ENCODE data around the gene PFN3.
"Not testable (repeated sequence)": the region's sequence is repeated elsewhere in the genome, so short reads cannot be mapped to it uniquely, and the experiment has no call there.

PFN3 gene

GRCh38 chr5:177396807-177397206 lies 3.7 kb downstream of the PFN3 start:
- DNase-seq (ENCODE audit: low read depth in 2 of 2, low spot score in 1 of 2), result no peak

GRCh38 chr5:177396078-177396477 lies 4.4 kb downstream of the PFN3 start:
- no peak for DNase-seq (ENCODE audit: low read depth in 2 of 2, low spot score in 1 of 2)

GRCh38 chr5:177393990-177394389 lies 6.5 kb downstream of the PFN3 start:
- DNase-seq (ENCODE audit: low read depth in 2 of 2, low spot score in 1 of 2), result no peak

DNA sequence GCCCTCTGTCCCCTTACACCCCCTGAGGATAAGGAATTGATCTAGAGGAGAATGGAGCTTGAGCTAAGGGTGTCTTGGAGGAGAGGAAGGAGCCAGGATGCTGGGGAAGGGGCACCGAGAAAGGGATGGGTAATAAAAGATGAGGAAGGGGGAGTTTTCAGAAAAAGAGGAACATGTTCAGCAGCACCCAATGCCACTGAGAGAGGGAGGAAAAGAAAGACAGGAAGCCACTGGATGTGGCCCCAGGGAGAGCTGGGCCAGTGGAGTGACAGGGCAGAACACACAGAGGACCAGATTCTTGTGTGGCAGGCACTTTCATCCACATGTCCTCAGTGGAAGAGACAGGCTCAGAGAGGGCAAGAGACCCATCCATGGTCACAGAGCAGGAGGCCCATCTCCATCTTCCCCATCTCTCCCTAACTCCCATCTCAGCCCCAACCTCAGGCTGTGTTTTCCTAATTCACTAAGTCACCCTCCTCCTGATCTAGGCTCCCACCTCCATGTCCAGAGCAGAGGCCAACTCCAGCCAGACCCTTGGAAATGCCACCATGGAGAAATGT lies 7.2 kb downstream of the PFN3 start:
- no peak for DNase-seq (ENCODE audit: low read depth in 2 of 2, low spot score in 1 of 2)

- DNase-seq (ENCODE audit: low read depth in 2 of 2, low spot score in 1 of 2), result no peak
Observed at GRCh38 chr5:177392765-177393164, 7.7 kb downstream of the PFN3 start.

DNA sequence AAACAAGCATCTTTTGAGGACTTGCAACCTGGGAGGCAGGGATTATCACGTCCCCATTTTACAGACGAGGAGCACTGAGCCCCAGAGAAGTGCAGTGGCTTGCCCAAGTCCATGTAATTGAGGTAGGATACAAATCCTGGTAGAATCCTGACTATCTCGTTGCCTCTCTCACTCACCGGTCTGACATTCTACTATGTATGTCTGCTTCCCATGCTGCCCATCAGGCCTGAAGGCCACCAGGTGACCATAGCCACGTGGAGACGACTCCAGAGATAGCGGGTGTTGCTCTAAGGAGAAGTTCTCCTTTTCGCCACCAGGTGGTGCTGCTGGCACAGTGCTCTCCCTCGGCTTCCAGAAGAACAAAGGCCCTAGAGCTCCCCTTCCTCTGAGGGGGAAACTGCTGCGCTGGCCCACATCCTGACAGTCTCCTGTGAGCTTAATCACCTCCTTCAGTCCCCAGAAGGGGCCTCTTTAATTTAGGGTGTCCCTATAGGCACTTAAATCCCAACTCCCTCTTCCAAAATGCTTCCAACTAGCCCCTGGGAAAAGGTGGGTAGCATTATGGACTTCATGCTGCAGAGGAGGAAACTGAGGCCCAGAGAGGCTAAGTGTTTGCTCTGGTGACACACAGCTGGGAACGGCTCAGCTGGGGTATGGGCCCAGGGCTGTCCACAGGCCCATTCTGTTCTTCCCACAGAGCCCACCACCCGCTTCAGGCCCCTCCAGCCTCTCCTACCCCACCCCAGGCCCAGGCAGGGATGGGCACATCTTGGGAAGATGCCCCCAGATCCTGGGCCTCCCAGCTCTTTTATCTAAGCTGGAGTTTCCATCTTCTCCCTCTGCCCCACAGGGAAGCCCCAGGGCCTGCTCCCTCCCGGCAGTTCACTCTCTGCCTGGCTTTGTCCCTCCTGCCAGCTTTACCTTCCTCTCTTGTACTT lies 9.8 kb downstream of the PFN3 start:
- peak; percentile 65 to 72 for DNase-seq (ENCODE audit: low read depth in 2 of 2, low spot score in 1 of 2)

DNA sequence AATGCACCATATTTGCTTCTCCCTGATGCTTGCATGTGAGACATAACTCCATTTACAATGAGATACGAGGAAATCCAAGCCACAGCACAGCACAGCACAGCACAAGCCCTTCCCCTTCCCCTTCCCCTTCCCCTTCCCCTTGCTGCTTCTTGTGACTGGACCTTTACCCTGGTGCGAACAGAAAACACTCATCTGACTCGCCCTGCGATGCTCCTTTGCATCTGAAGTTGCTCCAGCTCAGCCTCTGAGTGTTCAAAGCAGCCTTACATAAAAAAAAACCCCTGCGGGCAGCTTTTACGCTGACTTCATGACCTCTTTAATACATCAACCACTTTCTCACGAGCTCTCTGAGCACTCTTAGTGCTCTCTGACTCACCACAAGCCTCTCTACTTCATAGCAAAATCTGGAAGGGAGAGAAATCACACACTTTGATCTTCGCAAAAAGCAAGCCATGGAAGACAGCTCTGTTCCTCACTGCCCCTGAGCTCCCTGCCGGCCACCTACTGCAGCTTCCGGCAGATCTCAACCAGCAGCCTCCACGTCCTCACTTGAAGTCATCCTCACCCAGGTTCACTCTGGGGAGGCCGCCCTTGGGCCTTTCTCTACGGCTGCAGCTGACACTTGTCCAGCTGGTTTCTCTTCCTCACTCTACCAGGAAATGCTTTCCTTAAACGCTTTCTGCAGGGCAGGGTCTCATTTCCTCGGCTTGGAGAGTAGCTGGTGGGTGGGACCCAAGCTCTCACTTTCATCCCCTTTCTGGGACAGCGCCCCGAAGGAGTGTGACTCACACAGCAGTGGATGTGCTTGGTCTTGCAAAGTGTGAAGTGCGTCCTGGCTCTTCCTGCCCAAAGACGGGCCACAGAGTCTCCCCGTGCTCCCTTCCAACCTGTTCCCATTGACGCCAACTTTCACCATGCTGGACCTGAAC lies 11.0 kb downstream of the PFN3 start:
- DNase-seq (ENCODE audit: low read depth in 2 of 2, low spot score in 1 of 2), result no peak

DNA sequence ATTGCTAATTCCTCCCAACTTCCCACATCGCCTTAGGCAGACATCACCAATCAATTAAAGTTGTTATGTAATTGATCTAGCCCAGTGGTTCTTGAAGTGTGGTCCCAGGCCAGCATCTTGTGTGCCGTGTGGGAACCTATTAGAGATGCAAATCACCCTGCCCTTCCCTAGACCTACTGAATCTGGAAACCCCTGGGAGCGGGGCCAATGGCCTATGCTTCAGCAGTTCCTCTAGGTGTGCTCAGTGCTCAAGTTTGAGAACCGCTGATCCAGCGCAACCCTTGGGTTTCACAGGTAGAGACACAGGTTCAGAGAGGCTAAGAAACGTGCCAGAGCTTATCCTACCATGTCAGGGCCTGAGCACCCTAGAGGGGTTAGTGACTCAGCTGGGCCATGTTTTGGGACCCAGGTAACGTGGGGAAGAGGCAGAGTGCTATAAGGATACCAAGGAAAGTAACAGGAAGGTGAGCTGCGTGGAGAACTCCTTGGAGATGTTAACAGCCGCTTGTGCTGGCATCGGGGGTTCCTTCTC lies 11.9 kb downstream of the PFN3 start:
- no peak for DNase-seq (ENCODE audit: low read depth in 2 of 2, low spot score in 1 of 2)

DNA sequence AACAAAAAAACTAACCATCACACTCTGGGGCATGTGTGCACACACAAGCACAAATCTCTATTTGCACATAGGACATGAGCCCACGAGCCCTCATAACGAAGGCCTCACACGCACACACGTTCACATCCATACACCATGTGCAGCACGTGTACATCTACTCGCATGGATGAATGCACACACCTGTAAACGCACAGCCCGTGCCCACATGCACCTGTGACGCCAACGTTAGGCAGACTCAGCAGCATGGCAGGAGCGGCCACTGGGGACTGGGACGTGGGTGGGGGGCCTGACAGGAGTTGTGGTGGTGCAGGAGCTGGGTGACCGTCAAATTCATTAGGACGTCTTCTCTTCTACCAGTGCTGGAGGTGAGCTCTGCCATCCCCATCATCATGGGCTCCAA lies 13.1 kb downstream of the PFN3 start:
- no peak for DNase-seq (ENCODE audit: low read depth in 2 of 2, low spot score in 1 of 2)

DNA sequence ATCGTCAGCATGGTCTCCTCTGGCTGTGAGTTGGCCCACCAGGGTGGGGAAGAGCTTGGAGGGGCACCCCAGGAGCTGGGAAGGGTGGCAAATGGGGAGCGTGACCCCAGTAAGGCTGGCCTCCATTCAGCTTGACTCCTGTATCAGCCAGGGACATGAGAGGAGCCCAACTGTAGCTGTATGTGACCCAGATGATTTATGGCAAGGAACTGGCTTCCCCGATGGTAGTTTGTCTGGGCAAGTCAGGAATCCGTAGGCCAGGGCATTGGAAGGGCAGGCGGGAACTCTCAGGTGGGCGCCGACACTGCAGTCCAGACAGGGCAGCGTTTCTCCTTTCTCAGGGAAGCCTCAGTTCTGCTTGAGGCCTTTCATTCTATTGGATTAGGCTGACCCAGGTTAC lies 13.9 kb downstream of the PFN3 start:
- no peak for DNase-seq (ENCODE audit: low read depth in 2 of 2, low spot score in 1 of 2)

DNA sequence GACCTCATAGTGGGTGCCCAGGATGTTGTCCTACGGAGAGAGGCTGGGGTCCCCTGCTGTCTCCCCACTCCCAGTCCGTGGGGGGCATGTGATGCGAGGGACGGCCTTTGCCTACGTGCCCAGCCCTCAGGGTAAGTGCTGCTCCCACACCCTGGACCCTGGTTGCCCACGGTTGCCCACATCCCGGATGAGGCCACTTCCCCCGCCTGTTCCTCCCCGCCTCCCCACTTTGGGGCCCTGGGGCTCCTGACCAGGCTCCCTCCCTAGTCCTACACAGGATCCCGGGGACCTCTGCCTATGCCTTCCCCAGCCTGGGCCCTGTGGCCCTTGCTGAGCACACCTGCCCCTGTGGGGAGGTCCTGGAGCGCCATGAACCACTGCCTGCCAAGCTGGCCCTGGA lies 14.7 kb downstream of the PFN3 start:
- no peak for DNase-seq (ENCODE audit: low read depth in 2 of 2, low spot score in 1 of 2)

GRCh38 chr5:177384134-177384533 lies 16.3 kb downstream of the PFN3 start, which contains the start of gene SLC34A1:
Gene SLC34A1, plus strand, starts transcription at chr5:177384434. Its CDS starts 1,308 bp downstream, at chr5:177385742.
- DNase-seq (ENCODE audit: low read depth in 2 of 2, low spot score in 1 of 2), result no peak

DNA sequence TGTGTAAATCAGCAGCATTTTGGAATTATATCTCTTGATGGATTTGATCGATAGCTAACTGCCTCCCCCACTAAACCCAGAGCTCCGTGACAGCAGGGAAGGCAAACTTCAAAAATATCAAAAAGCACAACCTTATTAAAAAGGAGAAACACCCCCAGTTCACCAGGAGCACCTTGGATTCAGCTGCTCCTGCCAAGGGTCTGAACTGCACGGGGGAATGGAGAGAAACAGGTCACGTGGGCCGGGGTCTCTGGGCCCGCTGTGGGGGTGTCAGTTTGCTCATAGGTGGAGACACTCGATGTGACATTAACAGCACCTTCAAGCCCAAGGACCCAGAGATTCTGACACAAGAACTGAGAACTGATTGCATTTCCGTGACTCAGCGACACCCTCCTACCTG lies 17.3 kb downstream of the PFN3 start:
- DNase-seq (ENCODE audit: low read depth in 2 of 2, low spot score in 1 of 2), result no peak

- DNase-seq (ENCODE audit: low read depth in 2 of 2, low spot score in 1 of 2), result no peak
Observed at GRCh38 chr5:177382423-177383029, 17.9 kb downstream of the PFN3 start.

GRCh38 chr5:177380805-177381126 lies 19.7 kb downstream of the PFN3 start:
- no peak for DNase-seq (ENCODE audit: low read depth in 2 of 2, low spot score in 1 of 2)

DNA sequence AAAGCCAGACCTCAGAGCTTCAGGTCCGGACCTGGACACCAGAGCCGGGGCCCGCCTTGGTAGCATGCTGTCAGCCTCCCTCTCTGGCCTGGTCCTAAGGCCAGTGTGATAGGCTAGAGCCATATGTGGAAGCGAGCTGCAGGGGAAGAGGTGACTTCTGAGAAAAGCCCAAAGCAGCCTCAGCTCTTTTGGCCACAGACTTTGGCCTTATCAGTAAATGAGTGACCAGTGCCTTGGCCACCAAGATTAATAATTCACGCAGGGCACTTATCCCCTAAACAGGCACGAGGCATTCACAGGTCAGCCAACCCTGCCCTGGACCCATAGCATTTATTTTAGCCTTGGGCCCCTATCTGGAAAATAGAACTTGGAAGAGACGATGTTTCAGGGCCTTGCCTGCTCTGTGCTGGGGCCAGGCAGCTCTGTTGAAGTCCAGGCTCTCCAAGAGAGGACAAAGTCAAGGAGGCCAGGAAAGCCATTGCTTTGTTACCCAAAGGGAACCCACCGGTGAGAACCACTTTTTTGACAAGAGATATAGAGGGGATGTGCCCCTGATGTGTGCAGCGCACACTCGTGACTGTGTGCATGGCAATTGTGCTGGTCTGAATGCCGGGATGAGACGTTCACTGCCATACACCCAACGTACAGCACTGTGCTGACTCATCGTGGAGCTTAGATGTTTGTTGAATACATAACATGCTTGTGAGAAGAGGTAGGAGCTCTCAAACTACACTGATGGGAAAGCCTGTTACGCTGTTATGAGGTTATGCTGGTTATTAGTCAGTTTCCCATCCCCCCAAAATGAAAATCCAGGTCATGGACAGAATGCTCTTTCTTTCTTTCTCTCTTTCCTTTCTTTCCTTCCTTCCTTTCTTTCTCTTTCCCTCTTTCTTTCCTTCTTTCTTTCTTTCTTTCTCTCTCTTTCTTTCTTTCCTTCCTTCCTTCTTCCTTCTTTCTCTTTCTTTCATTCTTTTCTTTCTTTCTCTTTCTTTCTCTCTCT lies 21.3 kb downstream of the PFN3 start:
- no peak for DNase-seq (ENCODE audit: low read depth in 2 of 2, low spot score in 1 of 2)

GRCh38 chr5:177377851-177378776 lies 22.3 kb downstream of the PFN3 start:
- DNase-seq (ENCODE audit: low read depth in 2 of 2, low spot score in 1 of 2), result no peak

- no peak for DNase-seq (ENCODE audit: low read depth in 2 of 2, low spot score in 1 of 2)
Observed at GRCh38 chr5:177376107-177376506, 24.4 kb downstream of the PFN3 start.

DNA sequence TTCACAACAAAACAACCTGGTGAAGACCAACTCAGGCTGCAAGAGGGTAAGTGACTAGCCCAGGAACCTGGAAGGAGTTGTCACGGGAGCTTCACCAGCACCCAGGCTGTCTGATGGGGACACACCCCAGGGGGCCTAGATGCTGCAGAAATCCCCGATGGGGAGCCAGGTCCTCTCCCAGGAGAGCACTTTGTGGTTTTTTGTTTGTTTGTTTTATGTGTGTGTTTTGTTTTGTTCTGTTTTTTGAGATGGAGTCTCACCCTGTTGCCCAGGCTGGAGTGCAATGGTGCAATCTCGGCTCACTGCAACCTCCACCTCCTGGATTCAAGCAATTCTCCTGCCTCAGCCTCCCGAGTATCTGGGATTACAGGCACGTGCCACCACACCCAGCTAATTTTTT lies 24.9 kb downstream of the PFN3 start:
- not testable (repeated sequence) for DNase-seq (ENCODE audit: low read depth in 2 of 2, low spot score in 1 of 2)

Data from stimulated activated CD8-positive, alpha-beta memory T cell treated with anti-CD3 and anti-CD28 coated beads, Interleukin-4, amount 100 ng/mL, for 1 hour (primary cell).